Fibroblast of mammary gland (primary cell): ENCODE measurements around the gene SCN1A.

Experiments
- DNase-seq: peaks from one replicate; pipeline ENCODE4 v3.0.0-alpha.2; 2010; ENCODE audit warnings: low read depth
- H3K4me3 ChIP-seq: 2 replicates; pipeline ENCODE4 v1.5.1; 2011; ENCODE audit warnings: low read depth, mild to moderate bottlenecking, low read length, moderate library complexity; ENCODE audit not compliant: control insufficient read depth
- TF ChIP-seq, protein P1 (sequence below): conservative IDR thresholded peaks from 2 replicates; pipeline ENCODE4 v1.5.1; 2011; ENCODE audit warnings: low read depth, low read length, inconsistent platforms; ENCODE audit not compliant: control insufficient read depth, insufficient read depth

Gene SCN1A

DNA sequence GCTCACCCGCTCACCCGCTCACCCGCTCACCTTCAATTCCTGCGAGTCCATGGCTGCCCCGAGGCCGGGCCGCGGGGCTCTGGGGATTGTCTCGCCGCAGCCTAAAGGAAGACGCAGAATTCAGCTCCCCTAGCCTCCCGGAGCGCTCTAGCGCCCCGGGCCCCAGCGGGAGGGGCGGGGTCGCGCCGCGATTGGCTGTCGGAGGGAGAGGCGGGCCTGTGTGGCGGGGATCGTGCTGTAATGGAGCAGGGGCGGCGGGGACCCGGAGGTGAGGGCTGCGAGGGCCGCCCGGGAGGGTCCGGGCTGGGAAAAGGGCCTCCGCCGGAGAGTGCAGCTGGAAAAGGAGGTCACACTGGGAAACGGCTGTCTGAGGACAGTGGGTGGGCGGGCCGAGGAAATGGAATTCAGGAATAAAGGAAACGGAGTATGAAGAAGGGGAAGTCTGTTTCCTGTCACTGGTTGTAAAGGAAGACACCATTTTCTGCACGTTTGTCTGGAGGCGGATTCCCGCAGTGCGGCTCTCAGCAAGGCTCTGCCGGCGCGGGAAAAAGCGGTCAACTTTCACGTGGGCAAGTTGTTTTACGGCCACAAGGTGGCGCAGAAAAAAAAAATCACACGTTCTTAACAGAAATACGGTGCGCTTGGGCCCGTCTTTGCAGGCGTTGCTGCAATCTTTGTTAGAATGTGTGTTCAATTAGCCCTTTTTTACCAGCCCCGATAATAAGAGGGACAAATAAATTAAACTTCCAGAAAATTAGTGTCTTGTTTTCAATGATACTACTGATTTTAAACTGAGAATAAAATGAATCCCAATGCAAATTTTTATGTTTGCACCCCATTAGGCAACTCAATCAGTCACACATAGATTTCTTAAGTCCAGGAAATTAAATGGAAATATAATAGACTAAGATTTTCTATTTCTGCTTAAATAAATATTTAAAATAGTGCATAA is 173.9 kb downstream of the SCN1A start, which contains the start of gene TTC21B:
Gene TTC21B, minus strand, starts transcription at position 122 of the 952 bp plus-strand sequence. Its CDS starts 71 bp downstream, at position 51.
- TF ChIP-seq, protein P1, sequence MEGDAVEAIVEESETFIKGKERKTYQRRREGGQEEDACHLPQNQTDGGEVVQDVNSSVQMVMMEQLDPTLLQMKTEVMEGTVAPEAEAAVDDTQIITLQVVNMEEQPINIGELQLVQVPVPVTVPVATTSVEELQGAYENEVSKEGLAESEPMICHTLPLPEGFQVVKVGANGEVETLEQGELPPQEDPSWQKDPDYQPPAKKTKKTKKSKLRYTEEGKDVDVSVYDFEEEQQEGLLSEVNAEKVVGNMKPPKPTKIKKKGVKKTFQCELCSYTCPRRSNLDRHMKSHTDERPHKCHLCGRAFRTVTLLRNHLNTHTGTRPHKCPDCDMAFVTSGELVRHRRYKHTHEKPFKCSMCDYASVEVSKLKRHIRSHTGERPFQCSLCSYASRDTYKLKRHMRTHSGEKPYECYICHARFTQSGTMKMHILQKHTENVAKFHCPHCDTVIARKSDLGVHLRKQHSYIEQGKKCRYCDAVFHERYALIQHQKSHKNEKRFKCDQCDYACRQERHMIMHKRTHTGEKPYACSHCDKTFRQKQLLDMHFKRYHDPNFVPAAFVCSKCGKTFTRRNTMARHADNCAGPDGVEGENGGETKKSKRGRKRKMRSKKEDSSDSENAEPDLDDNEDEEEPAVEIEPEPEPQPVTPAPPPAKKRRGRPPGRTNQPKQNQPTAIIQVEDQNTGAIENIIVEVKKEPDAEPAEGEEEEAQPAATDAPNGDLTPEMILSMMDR: peak; percentile 59
- peak within 1 kb of the TSS; percentile 77 for H3K4me3 ChIP-seq
- DNase-seq: peak; percentile 94

- H3K4me3 ChIP-seq: peak overlapping the region; percentile 77
- TF ChIP-seq, protein P1: no peak
- no peak for DNase-seq
These were observed 174.5 kb downstream of the SCN1A start for GRCh38 chr2:165953306-165953654.

- peak; percentile 14 for DNase-seq
- TF ChIP-seq, protein P1: no peak
- peak overlapping the region; percentile 77 for H3K4me3 ChIP-seq
These were observed 175.0 kb downstream of the SCN1A start for GRCh38 chr2:165952741-165953211.

DNA sequence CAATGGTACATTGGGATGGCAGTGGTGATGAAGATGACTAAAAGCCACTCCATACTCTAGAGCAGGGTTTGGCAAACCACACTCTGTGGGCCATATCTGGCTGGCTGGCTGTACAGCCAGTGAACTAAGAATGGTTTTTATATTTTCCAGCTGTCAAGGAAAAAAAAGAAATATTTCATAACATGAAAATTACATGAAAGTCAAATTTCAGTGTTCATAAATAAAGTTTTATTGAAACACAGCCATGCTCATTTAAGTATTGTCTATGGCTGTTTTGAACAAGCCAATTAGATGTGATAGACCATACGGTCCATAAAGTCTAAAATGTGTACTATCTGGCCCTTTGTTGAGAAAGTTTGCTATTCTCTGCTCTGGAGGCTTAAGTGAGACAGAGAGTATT is 175.7 kb downstream of the SCN1A start:
- no peak overlapping the region for H3K4me3 ChIP-seq
- TF ChIP-seq, protein P1: no peak
- no peak for DNase-seq

GRCh38 chr2:165950438-165950837 is 177.4 kb downstream of the SCN1A start:
- H3K4me3 ChIP-seq: no peak overlapping the region
- TF ChIP-seq, protein P1: no peak
- no peak for DNase-seq

DNA sequence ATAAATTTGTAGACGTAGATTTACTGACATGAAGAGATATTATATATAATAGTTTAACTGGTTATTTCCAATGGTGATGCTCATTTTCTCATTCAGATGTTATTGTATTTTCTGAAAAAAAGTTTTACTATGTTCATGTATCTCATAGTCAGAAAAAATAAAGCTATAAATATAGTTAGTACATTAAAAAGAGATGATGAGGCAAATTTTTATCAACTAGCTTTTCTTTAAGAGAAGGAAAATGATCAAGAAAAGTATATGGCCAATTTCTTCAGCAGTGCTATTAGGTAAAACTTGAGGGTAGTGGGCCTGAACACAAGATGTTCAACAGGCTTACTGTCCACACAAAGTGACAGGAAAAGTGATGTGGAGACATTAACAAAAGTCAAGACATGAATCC is 186.0 kb downstream of the SCN1A start:
- no peak for DNase-seq
- no peak overlapping the region for H3K4me3 ChIP-seq
- TF ChIP-seq, protein P1: no peak
